Measurements from ENCODE around the gene AHCYL1.

- TF ChIP-seq, protein P1, sequence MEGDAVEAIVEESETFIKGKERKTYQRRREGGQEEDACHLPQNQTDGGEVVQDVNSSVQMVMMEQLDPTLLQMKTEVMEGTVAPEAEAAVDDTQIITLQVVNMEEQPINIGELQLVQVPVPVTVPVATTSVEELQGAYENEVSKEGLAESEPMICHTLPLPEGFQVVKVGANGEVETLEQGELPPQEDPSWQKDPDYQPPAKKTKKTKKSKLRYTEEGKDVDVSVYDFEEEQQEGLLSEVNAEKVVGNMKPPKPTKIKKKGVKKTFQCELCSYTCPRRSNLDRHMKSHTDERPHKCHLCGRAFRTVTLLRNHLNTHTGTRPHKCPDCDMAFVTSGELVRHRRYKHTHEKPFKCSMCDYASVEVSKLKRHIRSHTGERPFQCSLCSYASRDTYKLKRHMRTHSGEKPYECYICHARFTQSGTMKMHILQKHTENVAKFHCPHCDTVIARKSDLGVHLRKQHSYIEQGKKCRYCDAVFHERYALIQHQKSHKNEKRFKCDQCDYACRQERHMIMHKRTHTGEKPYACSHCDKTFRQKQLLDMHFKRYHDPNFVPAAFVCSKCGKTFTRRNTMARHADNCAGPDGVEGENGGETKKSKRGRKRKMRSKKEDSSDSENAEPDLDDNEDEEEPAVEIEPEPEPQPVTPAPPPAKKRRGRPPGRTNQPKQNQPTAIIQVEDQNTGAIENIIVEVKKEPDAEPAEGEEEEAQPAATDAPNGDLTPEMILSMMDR (IDR thresholded peaks at IDR 0.05), result no peak
- TF ChIP-seq POLR2A (IDR thresholded peaks at IDR 0.05), result no peak
- TF ChIP-seq POLR2AphosphoS5 (IDR thresholded peaks at IDR 0.05), result no peak
Observed at GRCh38 chr1:109960745-109961094, 23.8 kb upstream of the AHCYL1 start.
